HG03354 (cell line): ENCODE measurements around the gene ZNF518B.
"Not testable (repeated sequence)": the region's sequence is repeated elsewhere in the genome, so short reads cannot be mapped to it uniquely, and the experiment has no call there.

ENCODE experiments used
- ATAC-seq: cut with Tn5 transposase; IDR thresholded peaks from one replicate; pipeline ENCODE4 v1.9.1; 2021; ENCODE audit warnings: mild to moderate bottlenecking; ENCODE audit not compliant: unreplicated experiment, poor library complexity, severe bottlenecking

ZNF518B gene

GRCh38 chr4:10460313-10461047, 3.3 kb upstream of the ZNF518B start:
- no peak for ATAC-seq

- no peak for ATAC-seq
These were observed 2.1 kb upstream of the ZNF518B start for GRCh38 chr4:10459305-10459704.

GRCh38 chr4:10458177-10458576, 951 bp upstream of the ZNF518B start:
- ATAC-seq = no peak

- ATAC-seq = peak; percentile 77
These were observed 501 bp downstream of the ZNF518B start for GRCh38 chr4:10456595-10457254.

- no peak for ATAC-seq
These were observed 999 bp downstream of the ZNF518B start for GRCh38 chr4:10456260-10456594.

GRCh38 chr4:10455133-10455532, 2.1 kb downstream of the ZNF518B start:
- ATAC-seq = no peak

- no peak for ATAC-seq
These were observed 2.5 kb downstream of the ZNF518B start for GRCh38 chr4:10454726-10455125.

GRCh38 chr4:10454121-10454520, 3.1 kb downstream of the ZNF518B start:
- no peak for ATAC-seq

- no peak for ATAC-seq
These were observed 8.2 kb downstream of the ZNF518B start for GRCh38 chr4:10448991-10449390.

GRCh38 chr4:10442976-10443375, 14.2 kb downstream of the ZNF518B start:
- no peak for ATAC-seq

- no peak for ATAC-seq
These were observed 15.7 kb downstream of the ZNF518B start for GRCh38 chr4:10441512-10441911.

- ATAC-seq = no peak
These were observed 18.3 kb downstream of the ZNF518B start for GRCh38 chr4:10438924-10439323.

GRCh38 chr4:10437735-10438134, 19.5 kb downstream of the ZNF518B start:
- ATAC-seq = no peak

- ATAC-seq = not testable (repeated sequence)
These were observed 29.5 kb downstream of the ZNF518B start for GRCh38 chr4:10427680-10428079.

GRCh38 chr4:10421344-10422055, 35.7 kb downstream of the ZNF518B start:
- ATAC-seq = no peak

- ATAC-seq = no peak
These were observed 39.5 kb downstream of the ZNF518B start for GRCh38 chr4:10417740-10418139.

- ATAC-seq = no peak
These were observed 40.8 kb downstream of the ZNF518B start for GRCh38 chr4:10416441-10416840.

- ATAC-seq = peak; percentile 95
These were observed 44.0 kb downstream of the ZNF518B start for GRCh38 chr4:10413177-10413576.

GRCh38 chr4:10405672-10406071, 51.6 kb downstream of the ZNF518B start:
- ATAC-seq = no peak

- no peak for ATAC-seq
These were observed 53.4 kb downstream of the ZNF518B start for GRCh38 chr4:10403633-10404445.
